ENCODE measurements around the gene ERVH48-1. TPM values are rescaled to one million over a fixed set of nuclear protein-coding genes. Genes with fewer than 3 reads are reported as not detected.
"Not testable (repeated sequence)": the region's sequence is repeated elsewhere in the genome, so short reads cannot be mapped to it uniquely, and the experiment has no call there.

Gene ERVH48-1
- total and polyA plus RNA-seq, 2 donors from 2014 or later = not detected

GRCh38 chr21:42937960-42938605, 12.7 kb upstream of the ERVH48-1 start:
- Histone ChIP-seq H3K4me3 (ENCODE audit: low read length in 3 of 3) (no peak overlapping the region), H3K9me3 (ENCODE audit: control insufficient read depth in 2 of 3, insufficient read depth in 1 of 3, low read length in 3 of 3) (no peaks in the 10 kb centered on the region), H3K4me1 (ENCODE audit: control insufficient read depth in 2 of 3, insufficient read depth in 2 of 3, low read depth in 1 of 3, low read length in 3 of 3) (peaks cover 0 to 1% (median 0%) of the 10 kb centered on the region in 3 donors), H3K36me3 (ENCODE audit: control insufficient read depth in 2 of 3, insufficient read depth in 3 of 3, low read length in 3 of 3) (no peaks in the 10 kb centered on the region), H3K27me3 (ENCODE audit: control insufficient read depth, insufficient read depth, low read length) (no peaks in the 10 kb centered on the region), H3K9ac (ENCODE audit: low read length in 3 of 3) (no peak overlapping the region), H3K27ac (ENCODE audit: low read depth in 2 of 2, low read length in 2 of 2) (no peak overlapping the region)
- FAIRE-seq (no peak), DNase-seq (no peak)
- TF ChIP-seq CTCF (IDR thresholded peaks at IDR 0.05; ENCODE audit: borderline replicate concordance, extremely low read depth, insufficient read depth) = no peak
- intact Hi-C loops (cut with DNase I) = no loop called here

GRCh38 chr21:42937034-42937940, 11.9 kb upstream of the ERVH48-1 start:
- H3K4me1 ChIP-seq (ENCODE audit: control insufficient read depth in 2 of 3, insufficient read depth in 2 of 3, low read depth in 1 of 3, low read length in 3 of 3); H3K27ac ChIP-seq (ENCODE audit: low read depth in 2 of 2, low read length in 2 of 2); H3K36me3 ChIP-seq (ENCODE audit: control insufficient read depth in 2 of 3, insufficient read depth in 3 of 3, low read length in 3 of 3); H3K4me3 ChIP-seq (ENCODE audit: low read length in 3 of 3); FAIRE-seq; intact Hi-C loops (cut with DNase I); H3K9ac ChIP-seq (ENCODE audit: low read length in 3 of 3); H3K27me3 ChIP-seq (ENCODE audit: control insufficient read depth, insufficient read depth, low read length); DNase-seq; H3K9me3 ChIP-seq (ENCODE audit: control insufficient read depth in 2 of 3, insufficient read depth in 1 of 3, low read length in 3 of 3): not testable (repeated sequence)

- intact Hi-C loops (cut with DNase I); FAIRE-seq; H3K27me3 ChIP-seq (ENCODE audit: control insufficient read depth, insufficient read depth, low read length); H3K27ac ChIP-seq (ENCODE audit: low read depth in 2 of 2, low read length in 2 of 2); H3K36me3 ChIP-seq (ENCODE audit: control insufficient read depth in 2 of 3, insufficient read depth in 3 of 3, low read length in 3 of 3); H3K9ac ChIP-seq (ENCODE audit: low read length in 3 of 3); H3K4me1 ChIP-seq (ENCODE audit: control insufficient read depth in 2 of 3, insufficient read depth in 2 of 3, low read depth in 1 of 3, low read length in 3 of 3); H3K4me3 ChIP-seq (ENCODE audit: low read length in 3 of 3); DNase-seq; H3K9me3 ChIP-seq (ENCODE audit: control insufficient read depth in 2 of 3, insufficient read depth in 1 of 3, low read length in 3 of 3): not testable (repeated sequence)
Observed at GRCh38 chr21:42936360-42936759, 10.9 kb upstream of the ERVH48-1 start.

GRCh38 chr21:42933973-42934372, 8.5 kb upstream of the ERVH48-1 start:
- H3K9ac ChIP-seq (ENCODE audit: low read length in 3 of 3); H3K9me3 ChIP-seq (ENCODE audit: control insufficient read depth in 2 of 3, insufficient read depth in 1 of 3, low read length in 3 of 3); H3K4me3 ChIP-seq (ENCODE audit: low read length in 3 of 3); H3K27me3 ChIP-seq (ENCODE audit: control insufficient read depth, insufficient read depth, low read length); H3K36me3 ChIP-seq (ENCODE audit: control insufficient read depth in 2 of 3, insufficient read depth in 3 of 3, low read length in 3 of 3); FAIRE-seq; H3K27ac ChIP-seq (ENCODE audit: low read depth in 2 of 2, low read length in 2 of 2); H3K4me1 ChIP-seq (ENCODE audit: control insufficient read depth in 2 of 3, insufficient read depth in 2 of 3, low read depth in 1 of 3, low read length in 3 of 3); intact Hi-C loops (cut with DNase I); DNase-seq: not testable (repeated sequence)

GRCh38 chr21:42933137-42933970, 7.9 kb upstream of the ERVH48-1 start:
- H3K27me3 ChIP-seq (ENCODE audit: control insufficient read depth, insufficient read depth, low read length); H3K36me3 ChIP-seq (ENCODE audit: control insufficient read depth in 2 of 3, insufficient read depth in 3 of 3, low read length in 3 of 3); H3K9ac ChIP-seq (ENCODE audit: low read length in 3 of 3); FAIRE-seq; H3K4me1 ChIP-seq (ENCODE audit: control insufficient read depth in 2 of 3, insufficient read depth in 2 of 3, low read depth in 1 of 3, low read length in 3 of 3); H3K9me3 ChIP-seq (ENCODE audit: control insufficient read depth in 2 of 3, insufficient read depth in 1 of 3, low read length in 3 of 3); H3K4me3 ChIP-seq (ENCODE audit: low read length in 3 of 3); intact Hi-C loops (cut with DNase I); H3K27ac ChIP-seq (ENCODE audit: low read depth in 2 of 2, low read length in 2 of 2): not testable (repeated sequence)
- DNase-seq = peak in 2 of 5 donors; percentile 29 to 47

- intact Hi-C loops (cut with DNase I); H3K9me3 ChIP-seq (ENCODE audit: control insufficient read depth in 2 of 3, insufficient read depth in 1 of 3, low read length in 3 of 3); FAIRE-seq; H3K9ac ChIP-seq (ENCODE audit: low read length in 3 of 3); H3K36me3 ChIP-seq (ENCODE audit: control insufficient read depth in 2 of 3, insufficient read depth in 3 of 3, low read length in 3 of 3); H3K4me1 ChIP-seq (ENCODE audit: control insufficient read depth in 2 of 3, insufficient read depth in 2 of 3, low read depth in 1 of 3, low read length in 3 of 3); H3K27me3 ChIP-seq (ENCODE audit: control insufficient read depth, insufficient read depth, low read length); H3K27ac ChIP-seq (ENCODE audit: low read depth in 2 of 2, low read length in 2 of 2); H3K4me3 ChIP-seq (ENCODE audit: low read length in 3 of 3); DNase-seq: not testable (repeated sequence)
Observed at GRCh38 chr21:42932378-42933136, 7.1 kb upstream of the ERVH48-1 start.
